Frontal cortex (tissue), 4 donors: ENCODE measurements around the gene SH3BP5. TPM values are rescaled to one million over a fixed set of nuclear protein-coding genes. Genes with fewer than 3 reads are reported as not detected.

Experiments used
- DNase-seq, 2 donors: peaks; one replicate each; pipeline ENCODE4 v3.0.0; 2012; ENCODE audit warnings: low spot score in 2 of 2
- FAIRE-seq: peaks from 2 replicates; lab custom pipeline; 2012; peaks lifted over from hg19 to GRCh38; lab: Jason Lieb, UNC
- total RNA-seq: library from RNA; depleted of rRNA; stranded (reverse); fragments of >200 nt; gene quantifications from one replicate; pipeline ENCODE4 v1.2.3, GENCODE V29; 2014
- donor health status: control.
- donor health status: control.
- donor health status: control.

The SH3BP5 gene
- total RNA-seq, 1 donor from 2014 or later, result 67.7 TPM

DNA sequence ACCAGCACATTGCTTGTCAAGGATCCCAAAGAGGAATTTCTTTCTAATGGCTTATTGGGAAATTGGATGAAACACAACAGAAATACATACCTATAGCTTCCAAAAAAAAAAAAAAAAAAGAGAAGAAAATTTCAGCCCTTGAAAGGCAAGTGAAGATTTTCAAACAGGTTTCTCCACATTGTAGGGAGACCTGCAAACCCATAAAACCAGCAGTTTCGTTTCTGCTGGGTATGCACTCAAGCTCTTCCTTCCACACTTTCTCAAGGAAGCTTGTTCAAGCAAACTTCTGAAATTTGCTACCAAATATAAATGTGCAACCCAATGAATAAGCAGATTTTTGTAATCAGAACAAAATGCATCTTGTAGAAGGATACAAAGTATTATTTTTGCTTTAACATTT is 15.9 kb upstream of the SH3BP5 start:
- DNase-seq, result no peak
- FAIRE-seq, result no peak

DNA sequence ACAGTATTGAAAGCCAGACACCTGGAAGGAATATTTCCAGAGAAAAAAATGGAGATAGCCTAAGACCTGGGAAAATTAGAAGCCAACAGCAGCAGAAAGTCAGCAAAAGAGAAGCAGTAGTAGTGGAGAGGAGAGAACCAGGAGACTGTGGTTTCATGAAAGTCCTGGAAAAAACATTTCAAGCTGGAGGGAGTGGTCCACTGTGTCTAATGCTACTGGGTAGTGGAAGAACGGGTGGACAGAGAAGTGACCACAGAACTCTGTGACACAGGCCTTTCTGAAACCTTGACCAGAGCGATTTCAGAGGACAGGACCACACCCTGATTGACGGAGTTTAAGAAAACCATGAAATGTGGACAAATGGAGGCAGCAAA is 15.3 kb upstream of the SH3BP5 start:
- no peak for FAIRE-seq
- DNase-seq, result no peak

DNA sequence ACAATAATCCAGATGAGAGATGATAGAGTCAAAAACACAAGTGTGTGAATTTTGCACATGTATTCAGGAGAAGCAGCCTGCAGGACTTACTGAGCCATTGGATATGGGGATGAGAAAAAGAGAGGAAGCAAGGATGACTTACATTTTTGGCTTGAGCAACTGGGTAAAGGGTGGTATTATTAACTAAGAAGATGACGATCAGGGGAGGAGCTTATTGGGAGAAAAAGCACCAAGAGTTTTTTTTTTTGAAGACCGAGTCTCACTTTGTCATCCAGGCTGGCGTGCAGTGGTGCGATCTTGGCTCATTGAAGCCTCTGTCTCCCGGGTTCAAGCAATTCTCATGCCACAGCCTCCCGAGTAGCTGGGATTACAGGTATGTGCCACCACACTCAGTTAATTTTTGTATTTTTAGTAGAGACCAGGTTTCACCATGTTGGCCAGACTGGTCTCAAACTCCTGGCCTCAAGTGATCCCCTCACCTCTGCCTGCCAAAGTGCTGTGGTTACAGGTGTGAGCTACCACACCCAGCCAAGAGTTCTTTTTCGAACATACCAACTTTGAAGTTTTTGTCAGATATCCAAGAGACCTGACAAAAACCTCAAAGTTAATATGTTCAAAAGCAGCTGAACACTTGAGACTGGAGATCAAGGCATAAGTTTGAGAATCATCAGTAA is 14.8 kb upstream of the SH3BP5 start:
- FAIRE-seq, result no peak
- DNase-seq, result no peak

DNA sequence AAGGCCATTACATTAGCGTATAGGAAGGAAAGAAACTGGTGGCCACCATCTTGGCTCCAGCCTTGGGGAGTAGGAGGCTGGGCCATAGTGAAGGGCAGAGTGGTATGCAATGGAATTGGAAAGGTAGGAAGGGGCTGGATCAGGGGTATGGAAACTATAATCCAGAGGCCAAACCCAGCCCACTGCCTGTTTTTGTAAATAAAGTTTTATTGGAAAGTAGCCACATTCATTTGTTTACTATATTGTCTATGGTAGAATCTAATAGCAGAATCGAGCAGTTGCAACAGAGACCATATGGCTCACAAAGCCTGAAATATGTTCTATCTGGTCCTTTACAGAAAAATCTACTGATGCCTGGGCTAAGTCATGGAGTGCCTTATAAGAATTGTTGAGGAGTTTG is 14.1 kb upstream of the SH3BP5 start:
- DNase-seq, result no peak
- FAIRE-seq, result no peak

DNA sequence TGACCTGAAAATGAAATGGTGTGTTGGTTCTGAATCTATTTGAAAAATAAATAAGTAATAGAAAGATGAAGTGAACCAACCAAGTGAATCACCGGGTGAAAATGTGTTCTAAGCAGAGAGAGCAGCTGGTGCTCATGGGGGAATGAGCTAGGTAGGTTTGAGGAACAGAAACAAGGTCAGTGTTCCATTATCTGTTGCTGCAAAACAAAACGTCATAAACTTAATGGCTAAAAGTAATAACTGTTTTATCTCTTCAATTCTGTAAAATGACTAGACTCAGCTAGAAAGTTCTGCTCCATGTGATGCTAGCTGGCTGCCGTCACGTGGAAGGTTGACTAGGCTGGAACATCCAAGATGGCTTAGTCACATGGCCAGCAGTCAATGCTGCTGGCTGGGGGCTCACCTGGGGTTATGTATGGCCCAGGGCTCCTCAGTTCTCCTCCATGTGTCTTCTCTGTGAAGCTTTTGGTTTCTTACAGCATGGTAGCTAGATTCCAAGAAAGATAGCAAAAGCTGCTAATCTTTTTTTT is 13.3 kb upstream of the SH3BP5 start:
- DNase-seq (no peak), FAIRE-seq (no peak)

DNA sequence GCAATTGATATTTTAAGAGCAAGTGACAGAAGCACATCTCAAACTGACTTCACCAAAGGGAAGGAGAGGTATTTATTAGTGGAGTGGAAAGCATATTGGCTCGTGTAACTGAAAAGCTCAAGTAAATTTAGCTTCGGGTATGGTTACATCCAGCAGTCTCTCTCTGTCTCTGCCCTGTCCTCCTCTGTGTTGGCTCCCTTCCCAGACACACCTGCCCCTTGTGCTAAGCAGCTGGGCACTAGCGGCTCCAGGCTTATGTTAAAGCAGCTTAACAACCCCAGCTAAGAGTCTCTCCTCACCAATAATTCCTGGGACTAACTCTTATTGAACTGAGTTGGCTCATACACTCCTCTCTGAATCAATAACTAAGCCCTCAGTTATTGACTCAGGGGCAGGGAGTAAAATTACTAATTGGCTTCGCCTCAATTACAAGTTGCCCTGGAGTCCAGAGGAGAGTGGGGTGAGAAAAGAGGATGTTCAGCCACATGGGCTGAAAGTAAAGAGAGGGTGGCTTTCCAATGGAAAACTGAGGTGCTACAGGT is 12.8 kb upstream of the SH3BP5 start:
- FAIRE-seq (no peak), DNase-seq (no peak)

DNA sequence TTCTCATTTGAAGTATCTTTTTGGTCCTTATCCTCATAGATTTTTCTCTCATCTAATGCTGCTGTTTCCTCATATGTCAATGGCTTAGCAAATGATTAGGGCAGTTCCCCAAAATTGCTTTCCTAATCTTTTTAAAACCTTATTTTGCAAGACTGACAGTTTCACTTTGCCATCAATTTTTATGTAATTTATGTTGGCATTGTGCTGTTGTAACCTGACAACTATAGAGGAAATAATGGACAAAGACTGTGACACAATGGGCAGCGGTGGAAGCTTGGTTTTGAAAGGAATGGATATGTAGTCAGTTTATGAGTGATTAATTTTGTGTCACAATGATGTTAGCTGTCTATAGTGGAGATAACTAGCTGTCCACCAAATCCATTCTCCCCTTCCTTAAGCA is 10.6 kb upstream of the SH3BP5 start:
- no peak for FAIRE-seq
- no peak for DNase-seq

DNA sequence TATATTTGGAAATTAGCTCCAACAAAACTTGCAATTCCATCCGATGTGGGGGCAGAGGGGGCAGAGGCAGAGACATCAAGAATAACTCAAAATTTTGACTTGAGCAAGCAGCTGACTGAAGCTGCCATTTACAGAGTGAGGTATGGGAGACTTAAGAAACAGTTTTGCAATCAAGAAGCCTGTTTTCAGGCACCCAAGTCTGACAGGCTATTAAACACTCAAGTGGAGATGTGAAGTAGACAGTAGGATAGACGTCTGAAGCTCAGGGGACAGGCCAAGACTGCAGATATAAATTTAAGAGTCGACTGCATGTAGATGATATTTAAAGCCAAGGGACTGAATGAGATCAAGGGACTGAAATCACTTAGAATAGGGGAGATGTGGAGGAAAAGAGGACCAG is 9.9 kb upstream of the SH3BP5 start:
- no peak for DNase-seq
- no peak for FAIRE-seq

DNA sequence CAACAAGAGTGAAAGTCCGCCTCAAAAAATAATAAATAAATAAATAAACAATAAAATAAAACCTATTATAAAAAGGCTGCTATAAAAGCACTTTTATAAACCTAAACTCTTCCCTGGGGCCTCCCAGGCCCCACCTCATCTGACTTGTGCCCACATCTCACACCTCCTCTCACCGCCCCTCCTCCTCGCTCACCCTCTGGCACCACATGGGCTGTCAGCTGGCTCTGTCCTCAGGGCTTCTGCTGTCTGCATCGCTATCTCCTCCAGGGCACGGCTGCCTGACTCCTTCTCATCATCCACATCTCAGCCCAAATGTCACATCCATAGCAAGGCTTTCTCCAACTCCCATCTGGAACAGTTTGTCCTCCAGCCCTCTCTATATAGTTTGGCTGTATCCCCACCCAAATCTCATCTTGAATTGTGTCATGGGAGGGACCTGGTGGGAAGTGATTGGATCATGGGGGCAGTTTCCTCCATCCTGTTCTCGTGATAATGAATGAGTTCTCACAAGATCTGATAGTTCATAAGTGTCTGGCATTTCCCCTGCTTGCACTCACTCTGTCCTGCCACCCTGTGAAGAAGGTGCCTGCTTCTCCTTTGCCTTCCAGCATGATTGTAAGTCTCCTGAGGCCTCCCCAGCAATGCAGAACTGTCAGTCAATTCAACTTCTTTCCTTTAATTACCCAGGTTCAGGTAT is 8.8 kb upstream of the SH3BP5 start:
- DNase-seq, result no peak
- FAIRE-seq, result no peak

DNA sequence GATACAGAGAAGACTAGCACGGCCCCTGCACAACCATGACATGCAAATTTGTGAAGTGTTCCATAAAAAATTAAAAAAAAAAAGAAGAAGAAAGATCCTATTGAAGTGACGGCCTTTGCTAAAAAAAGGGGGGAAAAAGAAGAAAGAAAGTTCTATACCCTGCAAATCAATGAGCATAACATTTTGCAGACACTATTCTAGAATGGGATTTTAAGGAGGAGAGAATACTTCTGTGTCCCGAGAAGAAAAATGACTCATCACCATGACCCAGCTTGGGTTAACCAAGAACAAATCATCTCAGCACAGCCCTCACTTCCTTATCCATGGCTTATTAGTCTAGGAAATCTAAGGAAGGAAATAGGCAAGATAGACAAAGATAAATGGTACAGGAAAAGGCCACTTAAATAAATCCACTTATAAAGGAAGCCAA is 7.4 kb upstream of the SH3BP5 start:
- DNase-seq, result no peak
- no peak for FAIRE-seq

DNA sequence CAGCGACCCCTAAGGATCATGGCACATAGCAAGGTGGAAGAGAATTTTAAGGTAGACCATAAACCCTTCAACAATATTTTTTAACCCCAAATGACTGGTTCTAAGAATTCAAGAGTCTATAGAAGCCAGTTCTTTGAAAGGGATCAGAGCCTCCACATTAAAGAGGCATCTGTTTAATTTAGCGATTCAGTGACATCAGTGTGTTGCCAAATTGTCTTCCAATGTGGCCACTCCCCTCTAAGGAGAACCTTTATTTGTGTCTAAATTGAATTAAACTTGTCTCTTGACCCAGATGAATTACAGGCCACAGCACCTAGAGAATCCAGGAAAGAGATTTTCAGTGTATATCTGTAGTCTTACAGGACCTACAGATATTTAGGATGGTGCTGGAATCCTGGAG is 6.6 kb upstream of the SH3BP5 start:
- DNase-seq (no peak), FAIRE-seq (no peak)

DNA sequence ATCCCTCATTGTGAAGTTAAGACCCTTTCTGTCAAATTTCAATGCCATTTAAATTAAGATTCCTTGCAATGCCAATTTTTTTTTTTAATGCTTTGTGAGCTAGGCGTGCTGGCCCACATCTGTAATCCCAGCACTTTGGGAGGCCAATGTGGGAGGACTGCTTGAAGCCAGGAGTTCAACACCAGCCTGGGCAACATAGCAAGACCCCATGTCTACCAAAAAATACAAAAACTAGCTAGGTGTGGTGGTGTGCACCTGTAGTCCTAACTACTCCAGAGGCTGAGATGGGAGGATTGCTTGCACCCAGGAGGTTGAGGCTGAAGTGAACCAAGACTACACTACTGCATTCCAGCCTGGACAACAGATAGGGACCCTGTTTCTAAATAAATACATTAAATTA is 5.6 kb upstream of the SH3BP5 start:
- no peak for DNase-seq
- FAIRE-seq, result no peak

DNA sequence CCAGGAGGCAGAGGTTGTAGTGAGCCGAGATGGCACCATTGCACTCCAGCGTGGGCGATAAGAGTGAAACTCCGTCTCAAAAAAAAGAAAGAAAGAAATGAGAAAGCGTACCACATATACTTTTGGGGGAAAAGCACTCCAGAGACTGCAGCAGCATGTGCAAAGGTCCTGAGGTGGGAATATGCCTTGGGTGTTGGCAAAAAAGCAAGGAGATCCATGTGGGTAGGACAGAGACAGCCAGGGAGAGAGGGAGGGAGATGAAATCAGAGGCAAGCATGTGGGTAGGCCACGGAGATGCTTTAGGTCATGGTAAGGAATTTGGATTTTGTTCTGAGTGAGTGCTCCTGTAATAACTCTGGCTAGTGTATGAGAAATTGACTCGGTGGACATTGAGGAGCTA is 3.7 kb upstream of the SH3BP5 start:
- DNase-seq (no peak), FAIRE-seq (no peak)

DNA sequence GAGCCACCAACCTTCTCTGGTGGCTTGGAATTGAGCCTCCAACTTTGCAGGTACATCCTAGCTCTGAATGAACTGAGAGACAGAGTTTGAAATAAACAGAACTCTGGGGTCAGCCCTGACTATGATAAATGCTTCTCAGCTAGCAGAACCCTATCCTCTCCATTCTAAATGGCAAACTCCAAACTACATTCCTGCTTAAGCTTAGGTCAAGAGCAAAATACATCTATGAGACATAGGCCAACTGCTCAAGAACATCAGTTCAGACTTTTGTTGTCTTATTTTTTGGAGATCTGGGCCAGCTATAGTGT is 1.5 kb upstream of the SH3BP5 start:
- DNase-seq, result no peak
- no peak for FAIRE-seq

DNA sequence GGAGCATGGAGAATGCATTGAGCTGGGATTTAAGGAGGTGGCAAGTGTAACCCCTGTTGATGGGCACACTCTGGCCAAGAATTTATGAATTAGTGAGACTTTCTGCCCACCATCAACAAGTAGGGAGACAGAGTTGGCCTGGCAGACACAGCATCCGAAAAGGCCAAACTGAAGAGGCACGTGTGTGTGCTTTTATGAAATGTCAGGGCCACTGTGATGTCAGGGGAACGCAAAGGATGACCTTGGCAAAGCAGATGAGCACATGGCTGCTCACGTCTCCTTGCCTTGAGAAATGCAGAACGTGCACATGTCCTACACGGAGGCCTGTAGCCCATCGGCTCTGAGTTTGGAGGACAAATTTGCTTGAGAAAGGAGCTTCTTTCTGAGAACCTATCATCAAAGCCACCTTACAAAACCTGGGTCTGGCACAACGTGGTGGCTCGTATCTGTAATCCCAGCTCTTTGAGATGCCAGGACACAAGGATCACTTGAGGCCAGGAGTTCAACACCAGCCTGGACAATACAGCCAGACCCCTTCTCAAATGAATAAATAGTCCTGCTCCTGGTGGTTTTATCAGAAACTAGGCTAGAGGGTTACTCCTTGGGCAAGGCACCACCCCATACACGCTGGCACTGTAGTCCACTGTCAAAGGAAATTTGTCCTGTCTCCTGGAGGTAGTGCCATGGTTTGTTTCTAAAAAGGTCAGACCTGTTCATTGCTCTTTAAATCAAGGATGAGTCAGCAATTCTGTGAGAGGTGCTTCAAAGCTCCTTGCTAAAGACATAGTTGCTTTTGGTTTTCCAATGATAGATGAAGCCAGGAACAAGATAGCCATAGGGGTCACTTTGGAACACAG is 941 bp upstream of the SH3BP5 start:
- no peak for FAIRE-seq
- no peak for DNase-seq

DNA sequence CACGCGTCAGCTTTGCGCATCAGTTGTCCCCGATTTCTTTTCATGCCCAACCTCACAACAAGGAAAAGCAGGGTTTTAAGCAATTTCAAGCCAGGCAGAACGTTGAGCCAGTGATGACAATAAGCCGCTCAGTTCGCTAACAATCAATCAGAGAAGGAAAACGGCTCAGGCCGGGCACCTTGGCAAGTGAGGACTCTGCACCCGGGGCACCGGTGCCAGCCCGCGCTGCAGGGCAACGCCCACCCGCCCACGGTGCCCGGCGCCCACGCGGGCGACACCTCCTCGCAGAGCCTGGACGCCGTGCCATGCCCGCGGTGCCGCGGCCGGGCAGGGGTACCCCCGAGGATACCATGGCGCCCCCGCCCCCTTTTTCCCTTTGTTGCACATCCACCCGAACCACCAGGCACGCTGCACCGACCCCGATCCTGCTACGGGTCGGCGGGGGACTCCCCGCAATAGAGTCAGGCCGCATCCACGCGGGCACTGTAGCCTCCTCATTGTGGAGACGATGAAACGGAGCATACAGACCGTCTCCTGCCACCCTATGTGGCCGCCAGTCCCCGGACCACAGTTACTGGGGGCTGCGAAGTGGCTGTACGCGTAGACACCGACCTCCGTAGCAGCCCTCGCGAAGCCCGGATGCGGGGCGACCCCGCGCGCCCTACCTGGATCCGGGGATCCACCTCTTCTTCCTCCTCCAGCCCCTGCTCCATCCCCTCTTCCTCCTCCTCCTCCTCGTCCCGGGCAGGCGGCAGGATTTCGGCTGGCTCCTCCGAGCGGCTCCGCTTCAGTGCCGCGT is 581 bp downstream of the SH3BP5 start:
- DNase-seq (peak; percentile 43 to 46), FAIRE-seq (no peak)

DNA sequence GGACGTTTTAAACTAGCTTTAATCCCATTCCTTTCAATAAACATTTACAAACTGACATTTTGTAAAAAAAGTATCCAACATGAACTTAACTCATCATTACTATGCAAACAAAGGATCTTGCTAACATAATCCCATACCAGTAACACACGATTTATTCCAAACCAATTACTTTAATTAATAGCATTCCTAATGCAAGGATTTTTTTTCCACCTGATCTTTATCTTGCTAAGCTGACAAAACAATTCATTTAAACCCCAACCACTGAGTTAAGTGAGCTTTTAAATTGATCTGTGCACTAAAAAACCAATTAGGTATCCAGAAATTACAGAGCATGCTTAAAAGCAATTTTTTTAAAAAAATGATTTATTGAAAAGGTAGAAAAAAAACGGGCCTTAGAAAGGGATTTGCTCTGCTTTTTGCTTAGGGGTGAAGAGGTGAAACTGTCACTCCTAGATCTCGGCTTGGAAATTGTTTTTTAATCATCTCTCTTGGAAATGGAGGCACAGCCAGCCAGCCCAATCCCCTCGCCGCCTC is 1.2 kb downstream of the SH3BP5 start:
- FAIRE-seq, result no peak
- no peak for DNase-seq

DNA sequence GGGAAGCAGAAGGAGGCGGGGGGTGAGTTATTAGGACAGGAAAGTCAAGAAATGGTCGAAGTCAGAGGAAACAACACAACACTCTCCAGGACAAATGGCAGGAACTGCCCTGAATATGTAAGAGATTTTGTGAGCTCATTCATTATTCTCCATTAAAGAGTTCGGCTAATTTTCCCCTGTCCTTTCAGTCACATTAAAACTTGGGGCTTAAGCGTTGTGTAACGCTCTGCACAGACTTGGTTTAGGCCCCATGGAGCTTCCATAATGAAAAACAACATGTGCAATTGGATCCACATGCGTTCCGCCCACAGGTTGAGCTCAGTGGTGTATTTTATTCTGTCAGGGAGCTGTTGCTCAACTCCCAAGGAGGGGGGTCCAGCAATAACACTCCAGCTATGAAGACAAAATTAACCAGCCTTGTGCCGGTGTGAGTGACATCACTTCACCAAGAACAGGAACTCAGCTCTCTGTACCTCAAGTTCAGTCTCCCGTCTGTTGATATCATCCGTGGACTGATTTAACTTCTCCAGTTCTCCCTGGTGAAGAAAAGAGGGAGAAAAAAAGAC is 2.3 kb downstream of the SH3BP5 start:
- no peak for FAIRE-seq

More for the DNA sequence above, 2.3 kb downstream of the SH3BP5 start:
- no peak for DNase-seq
